Measurements from ENCODE around the gene GSG1L.

Gene GSG1L

DNA sequence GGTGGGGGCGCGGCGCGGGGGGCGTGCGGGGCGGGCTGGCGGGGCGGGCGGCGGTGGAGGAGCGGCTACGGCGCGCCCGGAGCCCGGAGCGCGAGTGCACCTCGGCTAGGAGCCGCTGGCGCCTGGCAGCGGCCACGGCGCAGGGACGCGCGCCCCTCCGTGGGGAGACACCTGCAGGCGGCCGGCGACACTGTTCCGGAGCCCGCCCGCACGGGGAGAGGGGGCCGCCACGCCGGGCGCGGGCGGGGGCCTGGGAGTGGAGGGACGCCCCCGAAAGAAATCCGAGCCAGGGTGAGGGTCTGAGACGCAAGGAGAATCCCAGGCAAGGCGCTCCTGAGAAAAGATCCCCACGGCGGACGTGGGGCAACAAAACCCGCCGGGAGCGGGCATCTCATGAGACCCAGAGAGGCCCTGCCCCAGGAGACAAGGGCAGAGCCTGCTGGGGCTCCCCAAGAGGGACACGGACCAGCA, at the start of gene GSG1L:
GSG1L (minus strand) TSS at position 124 of the 471 bp plus-strand sequence. CDS start 290 bp downstream, outside the sequence.
- DNase-seq = no peak

DNA sequence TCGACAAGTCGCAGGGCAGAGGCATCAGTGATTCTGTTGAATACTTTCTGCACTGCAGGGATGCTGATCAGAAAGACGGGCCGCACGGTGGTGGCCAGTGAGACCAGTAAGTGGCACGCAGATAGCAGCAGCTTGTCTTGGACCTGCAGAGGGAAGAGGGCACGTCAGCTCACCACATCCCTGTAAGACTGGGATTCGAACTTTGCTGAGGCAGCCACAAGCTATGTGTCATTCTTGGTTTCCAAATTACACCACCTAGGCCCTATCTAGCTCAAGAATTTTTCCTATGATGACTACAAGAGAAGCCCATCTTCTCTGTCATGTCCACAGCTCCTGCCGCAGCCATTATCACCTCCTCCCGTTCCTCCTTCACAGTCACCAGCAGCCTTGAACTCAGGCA, 49.4 kb upstream of the GSG1L start:
- peak; percentile 83 for DNase-seq

DNA sequence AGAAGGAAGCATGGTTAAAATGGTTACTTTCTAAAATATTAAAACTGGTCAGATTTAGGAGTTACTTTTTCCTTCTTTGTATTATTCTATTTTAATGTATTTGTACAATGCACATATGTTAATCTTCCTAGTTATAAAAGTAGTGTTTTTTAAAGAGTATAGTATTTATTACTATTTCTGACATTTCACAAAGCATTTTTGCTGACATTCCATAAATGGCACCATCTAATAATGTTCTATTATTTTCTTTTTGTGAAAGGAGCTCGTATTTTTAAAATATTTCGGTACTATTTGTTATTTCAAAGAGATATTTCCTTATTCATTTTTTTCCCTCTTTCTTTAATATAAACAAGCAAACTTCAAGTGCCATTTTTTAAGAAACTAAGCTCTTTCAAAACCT, 47.5 kb upstream of the GSG1L start:
- no peak for DNase-seq

- no peak for DNase-seq
Observed at GRCh38 chr16:28110479-28110878, 47.0 kb upstream of the GSG1L start.

DNA sequence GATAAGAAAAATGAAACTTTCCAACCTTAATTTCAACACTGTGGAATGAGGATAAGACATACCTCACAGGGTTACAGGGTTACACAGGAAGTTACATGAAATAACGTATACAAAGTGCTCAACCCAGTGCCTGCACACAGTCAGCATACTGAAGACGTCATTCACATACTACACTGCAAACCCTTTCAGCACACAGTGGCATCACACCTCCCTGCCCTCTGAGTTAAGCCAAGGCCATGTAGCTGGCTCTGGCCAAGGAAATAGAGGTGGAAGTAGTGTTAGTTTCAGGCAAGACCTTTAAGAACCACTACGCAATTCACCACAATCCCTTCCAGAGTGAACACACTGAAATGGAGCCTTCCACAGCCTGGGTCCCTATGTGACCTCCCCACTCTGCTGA, 46.6 kb upstream of the GSG1L start:
- no peak for DNase-seq

DNA sequence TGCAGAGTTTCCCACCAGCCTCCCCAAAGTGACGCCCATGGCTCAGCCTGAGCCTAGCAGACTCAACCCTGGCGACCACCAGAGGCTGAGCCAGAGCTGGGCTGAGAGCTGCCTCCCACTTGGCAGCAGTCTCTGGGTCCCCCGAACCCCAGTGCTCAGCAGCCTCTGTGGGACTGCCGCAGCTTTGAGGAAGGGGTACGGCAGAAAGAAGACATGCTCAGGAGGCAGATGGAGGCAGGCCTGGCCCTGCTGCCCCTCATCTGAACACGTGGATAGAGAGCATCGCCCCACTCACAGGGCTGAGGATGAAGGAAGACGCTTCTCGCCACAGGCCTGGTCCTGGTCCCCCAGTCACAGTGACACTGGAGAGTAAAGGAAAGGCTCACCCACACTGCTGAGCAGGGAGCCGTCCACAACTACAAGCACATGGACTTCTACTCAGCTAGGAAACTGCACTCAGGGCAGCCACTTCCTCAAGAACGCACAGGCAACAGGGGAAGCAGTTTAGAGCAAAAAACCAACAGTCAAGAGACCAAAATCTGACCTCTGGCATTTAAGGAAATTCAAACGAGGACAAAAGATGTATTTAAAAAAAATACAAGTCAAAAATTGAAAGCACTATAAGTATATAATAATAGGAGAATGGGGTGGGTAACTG, 45.2 kb upstream of the GSG1L start:
- DNase-seq = no peak

DNA sequence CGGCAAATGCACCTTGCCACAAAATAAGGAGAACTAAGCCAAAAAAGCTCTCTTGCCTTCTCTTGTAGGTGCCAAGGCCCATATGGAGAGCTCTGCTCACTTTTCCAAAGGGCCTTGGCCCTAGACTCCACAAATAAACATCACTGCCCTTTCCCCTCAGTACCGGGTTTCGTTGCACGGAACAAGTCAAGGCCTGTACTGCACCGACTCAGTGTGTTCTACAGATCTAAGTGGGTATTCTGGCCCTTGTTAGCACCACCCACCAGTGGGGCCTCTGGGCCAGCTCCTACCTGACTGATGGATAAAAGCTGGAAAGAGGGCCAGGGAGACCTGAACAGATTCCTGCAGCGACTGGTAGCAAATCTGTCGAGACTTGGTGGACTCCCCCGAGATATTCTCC, 43.7 kb upstream of the GSG1L start:
- no peak for DNase-seq

GRCh38 chr16:28106467-28107215, 43.1 kb upstream of the GSG1L start:
- DNase-seq = no peak

DNA sequence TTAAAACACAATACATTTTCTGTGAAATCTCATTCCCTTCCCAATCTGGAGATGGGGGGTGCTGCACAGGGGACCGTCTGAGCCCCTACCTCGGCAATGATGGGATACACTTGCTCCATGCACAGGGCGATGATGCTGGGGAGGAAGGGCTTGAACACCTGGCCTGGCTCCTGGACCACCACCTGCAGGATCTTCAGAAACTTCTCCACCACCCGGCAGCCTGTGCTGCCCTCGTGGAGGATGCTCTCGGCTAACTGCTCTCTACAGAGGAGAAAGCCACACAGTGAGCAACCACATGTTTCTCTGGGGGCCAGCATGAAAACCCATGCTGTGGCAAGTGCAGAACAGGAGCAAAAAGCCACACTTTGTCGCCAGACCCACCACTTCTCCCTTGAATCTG, 42.4 kb upstream of the GSG1L start:
- no peak for DNase-seq

GRCh38 chr16:28105297-28105696, 41.8 kb upstream of the GSG1L start:
- no peak for DNase-seq

- no peak for DNase-seq
Observed at GRCh38 chr16:28104404-28104803, 40.9 kb upstream of the GSG1L start.

DNA sequence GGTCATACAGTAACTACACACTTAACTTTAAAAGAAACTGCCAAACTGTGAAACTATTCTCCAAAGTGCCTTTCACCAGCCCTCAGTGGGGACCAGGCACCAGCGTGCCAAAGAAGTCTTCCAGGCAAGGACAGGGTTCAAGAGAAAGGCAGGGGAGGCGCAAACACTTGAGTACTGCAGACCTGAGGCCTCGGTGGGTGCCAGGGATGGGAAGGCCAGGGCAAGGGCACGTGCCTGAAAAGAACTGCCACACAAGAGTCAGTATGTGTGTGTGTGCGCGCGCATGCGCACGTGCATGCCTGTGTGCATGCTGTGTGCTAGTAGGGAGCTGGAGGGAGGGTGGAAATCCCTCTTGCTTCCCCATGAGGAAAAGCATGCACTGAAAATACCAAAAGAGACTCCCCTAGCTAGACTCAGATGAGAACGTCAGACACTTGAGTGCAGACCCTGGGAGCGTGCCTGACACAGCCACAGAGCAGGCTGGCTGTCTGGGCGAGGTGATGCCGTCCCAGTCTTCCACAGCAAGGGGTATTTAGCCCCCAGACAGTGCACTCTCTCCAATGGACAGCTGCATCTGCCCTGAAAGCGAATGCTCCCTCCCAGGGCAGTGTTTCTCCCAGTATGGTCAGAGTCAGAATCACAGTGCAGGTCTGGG, 40.1 kb upstream of the GSG1L start:
- no peak for DNase-seq

GRCh38 chr16:28101533-28101890, 38.0 kb upstream of the GSG1L start:
- no peak for DNase-seq

GRCh38 chr16:28100810-28101532, 37.5 kb upstream of the GSG1L start:
- no peak for DNase-seq

- DNase-seq = no peak
Observed at GRCh38 chr16:28098959-28099945, 35.7 kb upstream of the GSG1L start.

GRCh38 chr16:28098171-28098958, 34.9 kb upstream of the GSG1L start:
- DNase-seq = no peak

GRCh38 chr16:28096983-28097899, 33.7 kb upstream of the GSG1L start:
- DNase-seq = no peak

- DNase-seq = no peak
Observed at GRCh38 chr16:28093385-28093725, 29.8 kb upstream of the GSG1L start.

DNA sequence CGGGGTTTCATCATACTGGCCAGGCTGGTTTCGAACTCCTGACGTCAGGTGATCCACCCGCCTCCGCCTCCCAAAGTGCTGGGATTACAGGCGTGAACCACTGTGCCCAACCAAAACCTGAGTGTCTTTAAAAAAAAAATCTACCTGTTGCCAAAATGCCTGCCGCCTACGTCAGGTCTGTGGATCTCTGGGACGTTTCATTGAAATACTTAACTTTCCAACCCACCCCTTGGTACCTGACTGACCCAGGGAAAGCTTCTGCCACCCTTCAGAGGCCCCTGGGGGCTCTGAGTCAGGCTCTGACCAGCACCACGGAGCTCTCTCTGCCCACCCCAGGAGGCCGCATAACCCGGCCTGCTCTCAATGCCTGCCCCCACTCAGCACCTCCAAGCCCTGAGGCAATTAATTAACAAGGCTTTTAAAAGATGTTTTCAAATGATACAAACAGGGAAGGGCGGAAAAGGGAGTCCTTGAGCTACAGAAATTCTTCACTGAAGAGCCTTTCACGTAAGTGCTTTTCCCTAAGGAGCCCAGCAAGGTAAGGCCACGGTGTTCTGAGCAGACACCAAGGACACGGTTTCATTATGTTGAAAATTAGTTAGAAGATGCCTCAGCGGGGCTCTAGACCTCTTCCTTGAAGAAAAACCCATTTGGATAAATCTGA, 29.3 kb upstream of the GSG1L start:
- DNase-seq = no peak

- DNase-seq = no peak
Observed at GRCh38 chr16:28091656-28092055, 28.1 kb upstream of the GSG1L start.

All from activated CD4-positive, alpha-beta T cell treated with anti-CD3 and anti-CD28 coated beads, Interleukin-10, Interleukin-2, amounts not matched to agents 100 ng/mL and 50 ng/mL, durations not matched to agents 16 hours and 8 hours (primary cell).